DOHH2 (cell line): ENCODE measurements around the gene RNF215.

Source experiments
- H3F3A ChIP-seq: fragments of 200-600 bp; sonication (generic), shearing (Covaris generic); 2 replicates; pipeline ENCODE4 v1.6.0; 2016; ENCODE audit warnings: antibody characterized with exemption, mild to moderate bottlenecking; ENCODE audit not compliant: control insufficient read depth, insufficient read depth
- H3K27ac ChIP-seq: fragments of 200-600 bp; sonication (generic); 2 replicates; pipeline ENCODE4 v1.5.1; 2014; ENCODE audit warnings: low read depth, mild to moderate bottlenecking, low read length, moderate library complexity
- H3K27me3 ChIP-seq: fragments of 200-600 bp; sonication (generic); 2 replicates; pipeline ENCODE4 v1.6.1; 2014; ENCODE audit warnings: mild to moderate bottlenecking, low read length, mixed read lengths; ENCODE audit not compliant: control insufficient read depth
- H3K36me3 ChIP-seq: fragments of 200-600 bp; sonication (generic); 2 replicates; pipeline ENCODE4 v1.6.1; 2014; ENCODE audit warnings: mild to moderate bottlenecking, low read length, moderate library complexity, mixed read lengths; ENCODE audit not compliant: control insufficient read depth
- H3K4me1 ChIP-seq: fragments of 200-600 bp; sonication (generic); 2 replicates; pipeline ENCODE4 v1.6.1; 2014; ENCODE audit warnings: mild to moderate bottlenecking, low read length, mixed read lengths; ENCODE audit not compliant: control insufficient read depth
- H3K4me2 ChIP-seq: fragments of 200-600 bp; sonication (generic); 2 replicates; pipeline ENCODE4 v1.6.0; 2014; ENCODE audit warnings: mild to moderate bottlenecking, low read length, moderate library complexity
- H3K4me3 ChIP-seq: fragments of 200-600 bp; sonication (generic); 2 replicates; pipeline ENCODE4 v1.5.1; 2014; ENCODE audit warnings: mild to moderate bottlenecking, low read length, mixed read lengths
- H3K79me2 ChIP-seq: fragments of 200-600 bp; sonication (generic); 2 replicates; pipeline ENCODE4 v1.6.1; 2014; ENCODE audit warnings: mild to moderate bottlenecking, low read length, mixed read lengths; ENCODE audit not compliant: control insufficient read depth
- H3K9me2 ChIP-seq: fragments of 200-600 bp; sonication (generic); replicated peaks from 2 replicates; pipeline ENCODE4 v1.6.1; 2014; ENCODE audit warnings: mild to moderate bottlenecking, low read length, mixed read lengths; ENCODE audit not compliant: control insufficient read depth
- H3K9me3 ChIP-seq: fragments of 200-600 bp; sonication (generic); 2 replicates; pipeline ENCODE4 v1.6.1; 2014; ENCODE audit warnings: antibody characterized with exemption, low read length, mixed read lengths; ENCODE audit not compliant: control insufficient read depth, insufficient read depth
- H4K20me1 ChIP-seq: fragments of 200-600 bp; sonication (generic); 2 replicates; pipeline ENCODE4 v1.6.0; 2014; ENCODE audit warnings: low read depth, mild to moderate bottlenecking, antibody characterized with exemption, low read length, moderate library complexity; ENCODE audit not compliant: control insufficient read depth, insufficient read depth
- CTCF ChIP-seq: fragments of 200-600 bp; sonication (generic); IDR thresholded peaks from one replicate; pipeline ENCODE4 v1.5.1; 2014; ENCODE audit warnings: antibody characterized with exemption, mild to moderate bottlenecking, low read depth, low read length; ENCODE audit not compliant: poor library complexity, severe bottlenecking
- EZH2phosphoT487 ChIP-seq: fragments of 200-600 bp; sonication (generic); IDR thresholded peaks from 2 replicates; pipeline ENCODE4 v1.6.1; 2017; ENCODE audit warnings: borderline replicate concordance, mild to moderate bottlenecking, antibody characterized with exemption, low read length, moderate library complexity, mixed read lengths

RNF215 gene

GRCh38 chr22:30351226-30351625, 36.0 kb downstream of the RNF215 start:
- Histone ChIP-seq H3K36me3 (peaks cover 79% of the 10 kb centered on the region), H4K20me1 (peaks cover 16% of the 10 kb centered on the region), H3K27ac (no peak overlapping the region), H3K9me3 (no peaks in the 10 kb centered on the region), H3K27me3 (no peaks in the 10 kb centered on the region), H3K79me2 (peaks cover 82% of the 10 kb centered on the region), H3K9me2 (no peaks in the 10 kb centered on the region), H3K4me2 (no peak overlapping the region), H3K4me1 (peaks cover 17% of the 10 kb centered on the region), H3F3A (no peaks in the 10 kb centered on the region), H3K4me3 (no peak overlapping the region)
- TF ChIP-seq CTCF (no peak), EZH2phosphoT487 (no peak)

- H4K20me1 ChIP-seq: peaks cover under 1% of the 10 kb centered on the region; the same call in 1 of the 2 replicates
- H3K4me2 ChIP-seq: no peak overlapping the region
- H3K27me3 ChIP-seq: no peaks in the 10 kb centered on the region
- no peaks in the 10 kb centered on the region for H3K4me1 ChIP-seq
- H3K4me3 ChIP-seq: no peak overlapping the region
- H3K27ac ChIP-seq: no peak overlapping the region
- H3K9me3 ChIP-seq: no peaks in the 10 kb centered on the region
- no peaks in the 10 kb centered on the region for H3F3A ChIP-seq
- H3K79me2 ChIP-seq: peaks cover 58% of the 10 kb centered on the region
- TF ChIP-seq CTCF (no peak), EZH2phosphoT487 (no peak)
- H3K9me2 ChIP-seq: no peaks in the 10 kb centered on the region
- H3K36me3 ChIP-seq: peaks cover 90% of the 10 kb centered on the region
Measured at GRCh38 chr22:30348809-30349208, 38.4 kb downstream of the RNF215 start.

GRCh38 chr22:30348404-30348803, 38.8 kb downstream of the RNF215 start:
- no peaks in the 10 kb centered on the region for H3F3A ChIP-seq
- no peaks in the 10 kb centered on the region for H3K9me3 ChIP-seq
- no peaks in the 10 kb centered on the region; the same call in 1 of the 2 replicates for H4K20me1 ChIP-seq
- no peaks in the 10 kb centered on the region for H3K4me1 ChIP-seq
- no peaks in the 10 kb centered on the region for H3K9me2 ChIP-seq
- peaks cover 55% of the 10 kb centered on the region for H3K79me2 ChIP-seq
- H3K4me2 ChIP-seq: no peak overlapping the region
- H3K4me3 ChIP-seq: no peak overlapping the region
- H3K27ac ChIP-seq: no peak overlapping the region
- peaks cover 91% of the 10 kb centered on the region for H3K36me3 ChIP-seq
- no peaks in the 10 kb centered on the region for H3K27me3 ChIP-seq
- TF ChIP-seq CTCF (no peak), EZH2phosphoT487 (no peak)
